ENCODE results near the gene ITCH. TPM values are rescaled to one million over a fixed set of nuclear protein-coding genes. Genes with fewer than 3 reads are reported as not detected.
A peak's percentile ranks its signal among the peaks of the same experiment; 100 is the strongest.

ITCH gene
- total and polyA plus RNA-seq, 2 experiments from 2014 or later: 22.1 to 61.2 TPM

DNA sequence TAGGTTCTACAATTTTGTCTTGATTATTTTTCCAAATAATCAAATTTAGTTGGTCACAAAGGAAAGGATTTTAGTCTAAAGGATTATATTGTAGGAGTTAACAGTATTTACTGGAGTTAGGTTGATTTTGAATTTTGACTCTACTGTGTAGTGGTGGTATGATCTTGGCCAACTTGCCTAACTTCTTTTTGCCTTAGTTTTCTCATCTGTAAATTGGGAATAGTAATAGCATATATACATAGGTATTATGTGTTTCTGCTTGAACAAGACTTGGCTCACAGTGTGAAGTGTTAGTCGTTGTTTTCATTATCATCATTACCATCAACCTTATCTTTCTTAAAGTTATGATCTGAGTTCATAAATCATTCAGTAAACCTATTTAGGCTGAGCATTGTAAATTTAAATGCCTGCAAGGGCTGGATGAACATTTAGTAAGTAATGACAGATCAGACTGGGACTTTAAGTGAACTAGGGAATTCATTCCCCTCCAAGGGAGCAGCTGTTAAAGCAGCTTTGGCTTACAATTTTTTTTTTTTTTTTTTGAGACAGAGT is 11.2 kb downstream of the ITCH start:
- no peak for TF ChIP-seq EZH2phosphoT487 (IDR thresholded peaks at IDR 0.05; ENCODE audit: low read depth, severe bottlenecking, unreplicated experiment)
- TF ChIP-seq EZH2 (IDR thresholded peaks at IDR 0.05; ENCODE audit: borderline replicate concordance): no peak
- TF ChIP-seq, protein P1, sequence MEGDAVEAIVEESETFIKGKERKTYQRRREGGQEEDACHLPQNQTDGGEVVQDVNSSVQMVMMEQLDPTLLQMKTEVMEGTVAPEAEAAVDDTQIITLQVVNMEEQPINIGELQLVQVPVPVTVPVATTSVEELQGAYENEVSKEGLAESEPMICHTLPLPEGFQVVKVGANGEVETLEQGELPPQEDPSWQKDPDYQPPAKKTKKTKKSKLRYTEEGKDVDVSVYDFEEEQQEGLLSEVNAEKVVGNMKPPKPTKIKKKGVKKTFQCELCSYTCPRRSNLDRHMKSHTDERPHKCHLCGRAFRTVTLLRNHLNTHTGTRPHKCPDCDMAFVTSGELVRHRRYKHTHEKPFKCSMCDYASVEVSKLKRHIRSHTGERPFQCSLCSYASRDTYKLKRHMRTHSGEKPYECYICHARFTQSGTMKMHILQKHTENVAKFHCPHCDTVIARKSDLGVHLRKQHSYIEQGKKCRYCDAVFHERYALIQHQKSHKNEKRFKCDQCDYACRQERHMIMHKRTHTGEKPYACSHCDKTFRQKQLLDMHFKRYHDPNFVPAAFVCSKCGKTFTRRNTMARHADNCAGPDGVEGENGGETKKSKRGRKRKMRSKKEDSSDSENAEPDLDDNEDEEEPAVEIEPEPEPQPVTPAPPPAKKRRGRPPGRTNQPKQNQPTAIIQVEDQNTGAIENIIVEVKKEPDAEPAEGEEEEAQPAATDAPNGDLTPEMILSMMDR (IDR thresholded peaks at IDR 0.05; ENCODE audit: poor library complexity): no peak
- DNase-seq (ENCODE audit: low spot score): no peak
- no peaks in the 10 kb centered on the region for H3K9me2 ChIP-seq (replicated peaks; ENCODE audit: insufficient read depth)
- no peak overlapping the region for H3K4me2 ChIP-seq
- H4K20me1 ChIP-seq (ENCODE audit: insufficient read depth, poor library complexity, severe bottlenecking): peaks cover 57% of the 10 kb centered on the region
- H3K27me3 ChIP-seq: no peaks in the 10 kb centered on the region
- no peak overlapping the region for H3K27ac ChIP-seq
- H3K79me2 ChIP-seq: peaks cover 91% of the 10 kb centered on the region
- no peaks in the 10 kb centered on the region for H3K4me1 ChIP-seq (ENCODE audit: insufficient read depth)
- H3K4me3 ChIP-seq: no peak overlapping the region
- no peaks in the 10 kb centered on the region for H3K9me3 ChIP-seq (ENCODE audit: low read depth)
- H2AFZ ChIP-seq: no peak overlapping the region
- no peaks in the 10 kb centered on the region for H3K36me3 ChIP-seq (replicated peaks; ENCODE audit: insufficient read depth, low read depth)
- WGBS (ENCODE audit: low lambda C conversion rate, missing lambda C conversion rate): 86% methylated on average over 1 of the region's 1 CpG

DNA sequence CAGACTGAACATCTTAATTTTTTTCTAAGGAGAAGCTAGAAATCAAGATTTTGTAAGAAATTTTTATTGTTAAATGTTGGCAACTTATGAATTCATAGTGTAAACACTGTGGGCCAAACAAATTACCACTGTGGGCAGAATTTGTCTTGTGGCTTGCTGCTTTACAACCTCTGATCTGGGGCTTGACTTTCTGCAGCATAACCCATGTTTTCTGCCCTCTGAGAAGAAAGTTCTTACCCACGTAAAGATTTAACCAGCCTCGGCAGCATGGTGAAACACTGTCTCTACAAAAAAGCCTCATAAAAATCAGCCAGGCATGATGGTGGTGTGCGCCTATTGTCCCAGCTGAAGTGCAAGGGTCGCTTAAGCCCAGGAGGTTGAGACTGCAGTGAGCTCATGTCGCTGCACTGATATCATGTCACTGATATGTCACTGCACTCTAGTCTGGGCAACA is 12.9 kb downstream of the ITCH start:
- H3K9me3 ChIP-seq (ENCODE audit: low read depth): no peaks in the 10 kb centered on the region
- H3K79me2 ChIP-seq: peaks cover 93% of the 10 kb centered on the region
- peak; percentile 40 for DNase-seq (ENCODE audit: low spot score)
- H4K20me1 ChIP-seq (ENCODE audit: insufficient read depth, poor library complexity, severe bottlenecking): peaks cover 59% of the 10 kb centered on the region
- H3K36me3 ChIP-seq (replicated peaks; ENCODE audit: insufficient read depth, low read depth): no peaks in the 10 kb centered on the region
- no peaks in the 10 kb centered on the region for H3K9me2 ChIP-seq (replicated peaks; ENCODE audit: insufficient read depth)
- WGBS (ENCODE audit: low lambda C conversion rate, missing lambda C conversion rate): 48% methylated on average over 5 of the region's 5 CpGs
- TF ChIP-seq EZH2phosphoT487 (IDR thresholded peaks at IDR 0.05; ENCODE audit: low read depth, severe bottlenecking, unreplicated experiment) (no peak), EZH2 (IDR thresholded peaks at IDR 0.05; ENCODE audit: borderline replicate concordance) (no peak)
- TF ChIP-seq, protein P1 (IDR thresholded peaks at IDR 0.05; ENCODE audit: poor library complexity): no peak
- H3K27ac ChIP-seq: peak overlapping the region; percentile 20
- H3K27me3 ChIP-seq: no peaks in the 10 kb centered on the region
- no peak overlapping the region for H3K4me3 ChIP-seq
- H2AFZ ChIP-seq: no peak overlapping the region
- H3K4me2 ChIP-seq: peak overlapping the region; percentile 20
- no peaks in the 10 kb centered on the region for H3K4me1 ChIP-seq (ENCODE audit: insufficient read depth)

DNA sequence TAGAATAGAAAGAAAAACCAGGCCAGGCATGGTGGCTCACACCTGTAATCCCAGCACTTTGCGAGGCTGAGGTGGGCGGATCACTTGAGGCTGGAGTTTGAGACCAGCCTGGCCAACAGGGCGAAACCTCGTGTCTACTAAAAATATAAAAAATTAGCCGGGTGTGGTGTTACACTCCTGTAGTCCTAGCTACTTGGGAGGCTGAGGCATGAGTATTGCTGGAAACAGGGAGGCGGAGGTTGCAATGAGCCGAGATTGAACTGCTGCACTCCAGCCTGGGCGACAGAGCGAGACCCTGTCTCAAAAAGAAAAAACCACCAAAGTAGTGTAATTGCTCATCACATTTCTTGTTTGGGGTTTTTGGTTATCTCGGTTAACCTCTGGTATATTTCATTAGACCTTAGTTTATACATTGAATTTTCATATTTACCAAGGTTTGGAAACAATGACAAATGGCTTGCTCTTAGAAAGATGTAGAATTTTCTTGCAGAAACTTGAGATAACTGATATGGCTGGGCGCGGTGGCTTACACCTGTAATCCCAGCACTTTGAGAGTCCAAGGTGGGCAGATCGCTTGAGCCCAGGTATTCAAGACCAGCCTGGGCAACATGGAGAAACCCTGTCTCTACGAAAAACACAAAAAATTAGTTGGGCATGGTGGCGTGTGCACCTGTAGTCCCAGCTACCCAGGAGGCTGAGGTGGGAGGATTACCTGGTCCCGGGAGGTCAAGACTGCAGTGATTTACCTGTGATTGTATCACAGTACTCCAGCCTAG is 14.2 kb downstream of the ITCH start:
- Histone ChIP-seq H3K27ac (peak overlapping the region; percentile 26), H3K36me3 (replicated peaks; ENCODE audit: insufficient read depth, low read depth) (no peaks in the 10 kb centered on the region), H3K9me2 (replicated peaks; ENCODE audit: insufficient read depth) (no peaks in the 10 kb centered on the region), H4K20me1 (ENCODE audit: insufficient read depth, poor library complexity, severe bottlenecking) (peaks cover 67% of the 10 kb centered on the region), H3K79me2 (peaks cover 98% of the 10 kb centered on the region), H3K4me2 (no peak overlapping the region), H3K4me3 (no peak overlapping the region), H2AFZ (no peak overlapping the region), H3K9me3 (ENCODE audit: low read depth) (no peaks in the 10 kb centered on the region), H3K4me1 (ENCODE audit: insufficient read depth) (no peaks in the 10 kb centered on the region), H3K27me3 (no peaks in the 10 kb centered on the region)
- no peak for TF ChIP-seq EZH2phosphoT487 (IDR thresholded peaks at IDR 0.05; ENCODE audit: low read depth, severe bottlenecking, unreplicated experiment)
- TF ChIP-seq, protein P1 (IDR thresholded peaks at IDR 0.05; ENCODE audit: poor library complexity): no peak
- no peak for TF ChIP-seq EZH2 (IDR thresholded peaks at IDR 0.05; ENCODE audit: borderline replicate concordance)
- DNase-seq (ENCODE audit: low spot score): no peak
- WGBS (ENCODE audit: low lambda C conversion rate, missing lambda C conversion rate): 97% methylated on average over 16 of the region's 16 CpGs
